ENCODE data around the gene SEC23B.
A peak's percentile ranks its signal among the peaks of the same experiment; 100 is the strongest.
"Not testable (repeated sequence)": the region's sequence is repeated elsewhere in the genome, so short reads cannot be mapped to it uniquely, and the experiment has no call there.

SEC23B gene

GRCh38 chr20:18524646-18525045, 16.9 kb downstream of the SEC23B start:
- no peak for DNase-seq (ENCODE audit: low read depth in 4 of 4, low spot score in 1 of 4)

- DNase-seq (ENCODE audit: low read depth in 4 of 4, low spot score in 1 of 4), result not testable (repeated sequence)
These were observed 19.0 kb downstream of the SEC23B start for GRCh38 chr20:18526761-18527160.

- DNase-seq (ENCODE audit: low read depth in 4 of 4, low spot score in 1 of 4), result no peak
These were observed 19.6 kb downstream of the SEC23B start for GRCh38 chr20:18527339-18527738.

GRCh38 chr20:18527836-18528235, 20.1 kb downstream of the SEC23B start:
- no peak for DNase-seq (ENCODE audit: low read depth in 4 of 4, low spot score in 1 of 4)

GRCh38 chr20:18529041-18529440, 21.3 kb downstream of the SEC23B start:
- no peak for DNase-seq (ENCODE audit: low read depth in 4 of 4, low spot score in 1 of 4)

- DNase-seq (ENCODE audit: low read depth in 4 of 4, low spot score in 1 of 4), result no peak
These were observed 24.9 kb downstream of the SEC23B start for GRCh38 chr20:18532626-18533025.

- DNase-seq (ENCODE audit: low read depth in 4 of 4, low spot score in 1 of 4), result no peak
These were observed 25.8 kb downstream of the SEC23B start for GRCh38 chr20:18533491-18533890.

- DNase-seq (ENCODE audit: low read depth in 4 of 4, low spot score in 1 of 4), result no peak
These were observed 26.4 kb downstream of the SEC23B start for GRCh38 chr20:18533978-18534644.

GRCh38 chr20:18537651-18538050, 29.9 kb downstream of the SEC23B start:
- DNase-seq (ENCODE audit: low read depth in 4 of 4, low spot score in 1 of 4), result no peak

GRCh38 chr20:18541741-18542140, 34.0 kb downstream of the SEC23B start:
- DNase-seq (ENCODE audit: low read depth in 4 of 4, low spot score in 1 of 4), result no peak

- DNase-seq (ENCODE audit: low read depth in 4 of 4, low spot score in 1 of 4), result no peak
These were observed 35.5 kb downstream of the SEC23B start for GRCh38 chr20:18543216-18543615.

- DNase-seq (ENCODE audit: low read depth in 4 of 4, low spot score in 1 of 4), result no peak
These were observed 36.2 kb downstream of the SEC23B start for GRCh38 chr20:18543932-18544331.

GRCh38 chr20:18545566-18545965, 37.8 kb downstream of the SEC23B start:
- DNase-seq (ENCODE audit: low read depth in 4 of 4, low spot score in 1 of 4), result no peak

GRCh38 chr20:18548465-18548864, 40.7 kb downstream of the SEC23B start:
- no peak for DNase-seq (ENCODE audit: low read depth in 4 of 4, low spot score in 1 of 4)

GRCh38 chr20:18553746-18554145, 46.0 kb downstream of the SEC23B start:
- no peak for DNase-seq (ENCODE audit: low read depth in 4 of 4, low spot score in 1 of 4)

GRCh38 chr20:18566892-18567738, 59.4 kb downstream of the SEC23B start, which contains the start of gene SMIM26:
Gene SMIM26 (plus strand): TSS chr20:18567432. CDS start chr20:18567479, 47 bp downstream.
- peak; percentile 90 to 94 (median 92) for DNase-seq (ENCODE audit: low read depth in 4 of 4, low spot score in 1 of 4)

GRCh38 chr20:18567739-18568091, 60.0 kb downstream of the SEC23B start:
- no peak for DNase-seq (ENCODE audit: low read depth in 4 of 4, low spot score in 1 of 4)

GRCh38 chr20:18571009-18571408, 63.3 kb downstream of the SEC23B start:
- no peak for DNase-seq (ENCODE audit: low read depth in 4 of 4, low spot score in 1 of 4)

GRCh38 chr20:18571578-18571977, 63.8 kb downstream of the SEC23B start:
- no peak for DNase-seq (ENCODE audit: low read depth in 4 of 4, low spot score in 1 of 4)

- no peak for DNase-seq (ENCODE audit: low read depth in 4 of 4, low spot score in 1 of 4)
These were observed 70.2 kb downstream of the SEC23B start for GRCh38 chr20:18577942-18578341.

GRCh38 chr20:18578581-18578980, 70.8 kb downstream of the SEC23B start:
- DNase-seq (ENCODE audit: low read depth in 4 of 4, low spot score in 1 of 4), result no peak

- DNase-seq (ENCODE audit: low read depth in 4 of 4, low spot score in 1 of 4), result no peak
These were observed 72.3 kb downstream of the SEC23B start for GRCh38 chr20:18580012-18580411.

Measured in stimulated activated CD4-positive, alpha-beta T cell treated with anti-CD3 and anti-CD28 coated beads, Interleukin-1b, Interleukin-23, amount 100 ng/mL, for 24 hours (primary cell).